GM20000 (cell line): ENCODE measurements around the gene KLHL22.
"Not testable (repeated sequence)": the region's sequence is repeated elsewhere in the genome, so short reads cannot be mapped to it uniquely, and the experiment has no call there.

Experiments
- DNase-seq: peaks from one replicate; pipeline ENCODE4 v3.0.0; 2012; ENCODE audit warnings: low spot score
- CTCF ChIP-seq: IDR thresholded peaks from 2 replicates; pipeline ENCODE4 v1.5.1; 2012; ENCODE audit warnings: mild to moderate bottlenecking, control low read depth; ENCODE audit errors: extremely low read depth, missing control alignments

KLHL22 gene

GRCh38 chr22:20414059-20414440 lies 81.5 kb downstream of the KLHL22 start:
- TF ChIP-seq CTCF = no peak
- DNase-seq = no peak

- DNase-seq = no peak
- TF ChIP-seq CTCF = no peak
Observed at GRCh38 chr22:20413217-20414058, 82.2 kb downstream of the KLHL22 start.

- DNase-seq = no peak
- no peak for TF ChIP-seq CTCF
Observed at GRCh38 chr22:20412474-20413216, 83.0 kb downstream of the KLHL22 start.

GRCh38 chr22:20409385-20409784 lies 86.2 kb downstream of the KLHL22 start:
- DNase-seq = not testable (repeated sequence)

GRCh38 chr22:20408891-20409290 lies 86.7 kb downstream of the KLHL22 start:
- DNase-seq = no peak
- no peak for TF ChIP-seq CTCF

- TF ChIP-seq CTCF = no peak
- no peak for DNase-seq
Observed at GRCh38 chr22:20407829-20408228, 87.8 kb downstream of the KLHL22 start.

GRCh38 chr22:20406686-20407408 lies 88.7 kb downstream of the KLHL22 start:
- no peak for TF ChIP-seq CTCF
- no peak for DNase-seq
